ENCODE measurements around the gene SHC1.

SHC1 gene

GRCh38 chr1:154956544-154956941, 14.0 kb downstream of the SHC1 start:
- DNase-seq: peak; percentile 18

- peak; percentile 69 for DNase-seq
Observed at GRCh38 chr1:154955718-154956543, 14.6 kb downstream of the SHC1 start, which contains the start of gene PBXIP1. Gene PBXIP1, minus strand, starts transcription at chr1:154956099. Its CDS starts 2,378 bp downstream, at chr1:154953721.

GRCh38 chr1:154955039-154955717, 15.4 kb downstream of the SHC1 start:
- peak; percentile 88 for DNase-seq

GRCh38 chr1:154954541-154954940, 16.0 kb downstream of the SHC1 start:
- no peak for DNase-seq

- DNase-seq: no peak
Observed at GRCh38 chr1:154953611-154954038, 16.9 kb downstream of the SHC1 start.

GRCh38 chr1:154952664-154953063, 17.9 kb downstream of the SHC1 start:
- DNase-seq: no peak

GRCh38 chr1:154951901-154952657, 18.5 kb downstream of the SHC1 start:
- DNase-seq: peak; percentile 68

GRCh38 chr1:154948079-154948478, 22.5 kb downstream of the SHC1 start:
- DNase-seq: no peak

GRCh38 chr1:154945962-154946850, 24.3 kb downstream of the SHC1 start:
- no peak for DNase-seq

GRCh38 chr1:154945160-154945961, 25.2 kb downstream of the SHC1 start:
- no peak for DNase-seq

- DNase-seq: no peak
Observed at GRCh38 chr1:154944401-154945159, 26.0 kb downstream of the SHC1 start.

- peak; percentile 51 for DNase-seq
Observed at GRCh38 chr1:154943649-154944400, 26.7 kb downstream of the SHC1 start.

GRCh38 chr1:154941333-154942013, 29.1 kb downstream of the SHC1 start:
- no peak for DNase-seq

GRCh38 chr1:154940651-154941194, 29.8 kb downstream of the SHC1 start:
- DNase-seq: no peak

- no peak for DNase-seq
Observed at GRCh38 chr1:154940213-154940560, 30.4 kb downstream of the SHC1 start.

GRCh38 chr1:154938604-154939399, 31.7 kb downstream of the SHC1 start:
- no peak for DNase-seq

- no peak for DNase-seq
Observed at GRCh38 chr1:154937988-154938386, 32.6 kb downstream of the SHC1 start.

Data from activated T-cell treated with anti-CD3 and anti-CD28 coated beads, Interleukin-2, amount 50 U/mL, for 1 hour (primary cell).